NCI-H2107 treated with DMSO at 0.1 percent for 48 hours (cell line): ENCODE results near the gene IGFBP5.

Source experiments
- DNase-seq: peaks from one replicate; lab custom pipeline; 2025; ENCODE audit not compliant: unreplicated experiment; lab: John Stamatoyannopoulos, UW

Gene IGFBP5

GRCh38 chr2:216715402-216715974 is 20.1 kb upstream of the IGFBP5 start:
- no peak for DNase-seq

- DNase-seq, result no peak
Observed at GRCh38 chr2:216714376-216714775, 19.0 kb upstream of the IGFBP5 start.

- DNase-seq, result no peak
Observed at GRCh38 chr2:216713691-216714336, 18.5 kb upstream of the IGFBP5 start.

GRCh38 chr2:216711348-216711747 is 16.0 kb upstream of the IGFBP5 start:
- no peak for DNase-seq

- DNase-seq, result no peak
Observed at GRCh38 chr2:216710551-216711301, 15.4 kb upstream of the IGFBP5 start.

- no peak for DNase-seq
Observed at GRCh38 chr2:216702756-216703155, 7.4 kb upstream of the IGFBP5 start.

GRCh38 chr2:216701544-216701943 is 6.2 kb upstream of the IGFBP5 start:
- no peak for DNase-seq

- peak; percentile 15 for DNase-seq
Observed at GRCh38 chr2:216700781-216701180, 5.4 kb upstream of the IGFBP5 start.

GRCh38 chr2:216700088-216700567 is 4.8 kb upstream of the IGFBP5 start:
- peak; percentile 53 for DNase-seq

- DNase-seq, result peak; percentile 85
Observed at GRCh38 chr2:216698895-216699294, 3.5 kb upstream of the IGFBP5 start.

- no peak for DNase-seq
Observed at GRCh38 chr2:216698293-216698692, 2.9 kb upstream of the IGFBP5 start.

GRCh38 chr2:216696751-216697560 is 1.6 kb upstream of the IGFBP5 start:
- peak; percentile 24 for DNase-seq

GRCh38 chr2:216696321-216696720 is 972 bp upstream of the IGFBP5 start:
- no peak for DNase-seq

GRCh38 chr2:216694826-216695217 is 527 bp downstream of the IGFBP5 start:
- DNase-seq, result no peak

- DNase-seq, result peak; percentile 75
Observed at GRCh38 chr2:216694082-216694825, 1.1 kb downstream of the IGFBP5 start.

GRCh38 chr2:216693414-216694080 is 1.8 kb downstream of the IGFBP5 start:
- DNase-seq, result no peak

GRCh38 chr2:216692636-216693413 is 2.5 kb downstream of the IGFBP5 start:
- DNase-seq, result peak; percentile 84

- peak; percentile 92 for DNase-seq
Observed at GRCh38 chr2:216690853-216691741, 4.3 kb downstream of the IGFBP5 start.
